Raji (cell line): ENCODE results near the gene DNAJC11.

Source experiments
- POLR2A ChIP-seq: IDR thresholded peaks from 2 replicates; pipeline ENCODE4 v1.6.1; 2011; ENCODE audit warnings: low read depth, low read length, control low read depth; ENCODE audit not compliant: insufficient read depth

The DNAJC11 gene

GRCh38 chr1:6619045-6619444 lies 82.6 kb downstream of the DNAJC11 start:
- no peak for TF ChIP-seq POLR2A

- TF ChIP-seq POLR2A, result no peak
Measured at GRCh38 chr1:6614929-6615785, 86.5 kb downstream of the DNAJC11 start.

GRCh38 chr1:6614019-6614928 lies 87.3 kb downstream of the DNAJC11 start:
- TF ChIP-seq POLR2A, result no peak

GRCh38 chr1:6613361-6614018 lies 88.1 kb downstream of the DNAJC11 start, which contains the start of gene PHF13:
TSS of gene PHF13 (plus strand) at chr1:6613731. CDS start at chr1:6614067, 336 bp downstream.
- TF ChIP-seq POLR2A, result peak; percentile 56

- TF ChIP-seq POLR2A, result no peak
Measured at GRCh38 chr1:6612641-6613360, 88.8 kb downstream of the DNAJC11 start.

- no peak for TF ChIP-seq POLR2A
Measured at GRCh38 chr1:6603915-6604558, 97.6 kb downstream of the DNAJC11 start.

GRCh38 chr1:6603238-6603914 lies 98.2 kb downstream of the DNAJC11 start:
- TF ChIP-seq POLR2A, result no peak

- peak; percentile 94 for TF ChIP-seq POLR2A
Measured at GRCh38 chr1:6602669-6603237, 98.9 kb downstream of the DNAJC11 start, which contains the start of gene KLHL21. TSS of gene KLHL21 (minus strand) at chr1:6602869. CDS start at chr1:6602817, 52 bp downstream.

GRCh38 chr1:6601923-6602668 lies 99.5 kb downstream of the DNAJC11 start:
- no peak for TF ChIP-seq POLR2A

GRCh38 chr1:6601049-6601922 lies 100.3 kb downstream of the DNAJC11 start:
- no peak for TF ChIP-seq POLR2A

GRCh38 chr1:6600410-6601048 lies 101.1 kb downstream of the DNAJC11 start:
- TF ChIP-seq POLR2A, result no peak
